Mesendoderm (in vitro differentiated cells): ENCODE measurements around the gene BCAP31.

Experiments used
- DNase-seq: peaks from one replicate; pipeline ENCODE4 v3.0.0; 2013
- H2AK5ac ChIP-seq: 2 replicates; pipeline ENCODE4 v1.6.1; 2013; ENCODE audit warnings: low read length, inconsistent platforms
- H2BK120ac ChIP-seq: 2 replicates; pipeline ENCODE4 v1.6.1; 2013; ENCODE audit warnings: low read depth, mild to moderate bottlenecking, low read length, moderate library complexity, mixed read lengths
- H2BK15ac ChIP-seq: replicated peaks from 2 replicates; pipeline ENCODE4 v1.6.1; 2013; ENCODE audit warnings: low read depth, mild to moderate bottlenecking, moderate library complexity
- H2BK5ac ChIP-seq: 2 replicates; pipeline ENCODE4 v1.6.1; 2013; ENCODE audit warnings: low read length, inconsistent platforms
- H3K18ac ChIP-seq: 2 replicates; pipeline ENCODE4 v1.6.1; 2013; ENCODE audit warnings: mild to moderate bottlenecking, low read length, mixed read lengths
- H3K23ac ChIP-seq: one replicate; pipeline ENCODE4 v1.6.1; 2013; ENCODE audit warnings: low read length
- H3K27ac ChIP-seq: 2 replicates; pipeline ENCODE4 v1.5.1; 2013; ENCODE audit warnings: low read depth, mild to moderate bottlenecking, inconsistent platforms, low read length, moderate library complexity
- H3K27me3 ChIP-seq: 2 replicates; pipeline ENCODE4 v1.6.1; 2013; ENCODE audit warnings: low read length, control low read depth, mild to moderate bottlenecking, inconsistent platforms; ENCODE audit not compliant: insufficient read depth, poor library complexity
- H3K36me3 ChIP-seq: 2 replicates; pipeline ENCODE4 v1.6.1; 2013; ENCODE audit warnings: low read length, inconsistent platforms; ENCODE audit not compliant: control insufficient read depth, insufficient read depth
- H3K4ac ChIP-seq: one replicate; pipeline ENCODE4 v1.6.1; 2013; ENCODE audit warnings: low read depth, mild to moderate bottlenecking, low read length, moderate library complexity
- H3K4me1 ChIP-seq: 2 replicates; pipeline ENCODE4 v1.6.1; 2013; ENCODE audit warnings: low read depth, low read length, inconsistent platforms; ENCODE audit not compliant: control insufficient read depth
- H3K4me2 ChIP-seq: 2 replicates; pipeline ENCODE4 v1.6.1; 2013; ENCODE audit warnings: low read length
- H3K4me3 ChIP-seq: 2 replicates; pipeline ENCODE4 v1.5.1; 2013; ENCODE audit warnings: mild to moderate bottlenecking, low read length
- H3K56ac ChIP-seq: one replicate; pipeline ENCODE4 v1.6.1; 2013; ENCODE audit warnings: low read length
- H3K79me1 ChIP-seq: 2 replicates; pipeline ENCODE4 v1.6.1; 2013; ENCODE audit warnings: low read length, inconsistent platforms
- H3K79me2 ChIP-seq: 2 replicates; pipeline ENCODE4 v1.6.1; 2013; ENCODE audit warnings: mild to moderate bottlenecking, low read length; ENCODE audit not compliant: control insufficient read depth, insufficient read depth
- H3K9ac ChIP-seq: 2 replicates; pipeline ENCODE4 v1.6.1; 2013; ENCODE audit warnings: low read length, inconsistent platforms
- H4K5ac ChIP-seq: one replicate; pipeline ENCODE4 v1.6.1; 2013; ENCODE audit warnings: low read length
- H4K8ac ChIP-seq: one replicate; pipeline ENCODE4 v1.6.1; 2013; ENCODE audit warnings: low read depth, mild to moderate bottlenecking, control low read depth, low read length, moderate library complexity
- WGBS: extraction: QIAGEN DNeasy Blood & Tissue Kit; methylation state at CpG from one replicate; pipeline ENCODE4 v1.1.7; 2013; ENCODE audit warnings: low lambda C conversion rate, missing lambda C conversion rate; ENCODE audit not compliant: insufficient coverage; ENCODE audit errors: extremely low coverage; 5-methylcytosine and 5-hydroxymethylcytosine counted together

The BCAP31 gene

DNA sequence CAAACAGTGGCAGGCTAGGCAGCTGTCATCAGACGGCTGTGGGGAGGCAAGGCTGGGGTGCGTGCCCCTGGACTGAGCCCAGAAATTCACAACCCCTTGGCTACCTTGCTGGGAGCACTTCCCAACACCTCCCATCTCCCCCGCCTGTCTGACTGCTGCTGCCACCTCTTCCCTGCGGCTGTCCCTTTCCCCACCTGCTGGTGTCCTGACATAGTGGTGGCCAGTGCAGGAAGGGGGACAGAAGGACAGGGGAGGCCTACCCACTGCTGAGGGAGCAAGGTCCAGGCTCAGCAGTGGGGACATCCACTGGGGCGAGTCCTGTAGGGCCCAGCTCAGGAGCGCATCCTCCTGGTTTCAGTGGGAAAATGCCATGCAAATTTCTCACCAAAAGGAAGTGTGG is 3.9 kb upstream of the BCAP31 start:
- H3K4me2 ChIP-seq, result no peak overlapping the region

GRCh38 chrX:153727123-153727931 is 3.1 kb upstream of the BCAP31 start:
- H3K36me3 ChIP-seq, result no peaks in the 10 kb centered on the region
- H3K9ac ChIP-seq, result peak overlapping the region; percentile 62
- H3K79me2 ChIP-seq, result peaks cover 25% of the 10 kb centered on the region
- no peaks in the 10 kb centered on the region for H3K27me3 ChIP-seq
- no peak overlapping the region for H2BK15ac ChIP-seq
- H3K4ac ChIP-seq, result no peak overlapping the region
- no peak overlapping the region for H4K8ac ChIP-seq
- WGBS, result no CpG with 5 or more reads among the region's 23 CpGs
- peak overlapping the region; percentile 60 for H3K18ac ChIP-seq
- H3K56ac ChIP-seq, result peak overlapping the region; percentile 80
- peak overlapping the region; percentile 11 for H3K4me2 ChIP-seq
- peak overlapping the region; percentile 43 for H2AK5ac ChIP-seq
- no peak overlapping the region for H2BK120ac ChIP-seq
- H3K4me1 ChIP-seq, result peaks cover 3% of the 10 kb centered on the region
- peak overlapping the region; percentile 89 for H3K27ac ChIP-seq
- no peak overlapping the region for H3K4me3 ChIP-seq
- H2BK5ac ChIP-seq, result peak overlapping the region; percentile 52
- no peaks in the 10 kb centered on the region for H3K79me1 ChIP-seq
- peak; percentile 24 for DNase-seq
- no peak overlapping the region for H3K23ac ChIP-seq
- H4K5ac ChIP-seq, result no peak overlapping the region

More for the DNA sequence above, 3.9 kb upstream of the BCAP31 start:
- Histone ChIP-seq H3K4me1 (peaks cover 3% of the 10 kb centered on the region), H3K9ac (no peak overlapping the region), H4K8ac (no peak overlapping the region), H2AK5ac (no peak overlapping the region), H2BK120ac (no peak overlapping the region), H3K36me3 (no peaks in the 10 kb centered on the region), H2BK15ac (no peak overlapping the region), H3K27ac (no peak overlapping the region), H4K5ac (no peak overlapping the region), H3K79me2 (peaks cover 17% of the 10 kb centered on the region), H2BK5ac (no peak overlapping the region), H3K79me1 (no peaks in the 10 kb centered on the region), H3K56ac (peak overlapping the region; percentile 65), H3K4ac (no peak overlapping the region), H3K23ac (no peak overlapping the region), H3K18ac (no peak overlapping the region), H3K27me3 (no peaks in the 10 kb centered on the region), H3K4me3 (no peak overlapping the region)
- no CpG with 5 or more reads among the region's 6 CpGs for WGBS
- DNase-seq, result no peak

GRCh38 chrX:153726286-153727122 is 2.3 kb upstream of the BCAP31 start:
- Histone ChIP-seq H2BK5ac (peak overlapping the region; percentile 96), H2BK15ac (no peak overlapping the region), H3K9ac (peak overlapping the region; percentile 72), H3K27me3 (no peaks in the 10 kb centered on the region), H4K5ac (no peak overlapping the region), H3K4ac (peak overlapping the region; percentile 83), H2BK120ac (peak overlapping the region; percentile 86), H3K79me2 (peaks cover 30% of the 10 kb centered on the region), H3K4me3 (no peak overlapping the region), H3K4me2 (peak overlapping the region; percentile 29), H3K27ac (peak overlapping the region; percentile 98), H3K36me3 (no peaks in the 10 kb centered on the region), H3K79me1 (no peaks in the 10 kb centered on the region), H3K56ac (peak overlapping the region; percentile 88), H4K8ac (no peak overlapping the region), H2AK5ac (no peak overlapping the region), H3K4me1 (peaks cover 3% of the 10 kb centered on the region), H3K23ac (no peak overlapping the region), H3K18ac (peak overlapping the region; percentile 69)
- peak; percentile 96 for DNase-seq
- no CpG with 5 or more reads among the region's 35 CpGs for WGBS

DNA sequence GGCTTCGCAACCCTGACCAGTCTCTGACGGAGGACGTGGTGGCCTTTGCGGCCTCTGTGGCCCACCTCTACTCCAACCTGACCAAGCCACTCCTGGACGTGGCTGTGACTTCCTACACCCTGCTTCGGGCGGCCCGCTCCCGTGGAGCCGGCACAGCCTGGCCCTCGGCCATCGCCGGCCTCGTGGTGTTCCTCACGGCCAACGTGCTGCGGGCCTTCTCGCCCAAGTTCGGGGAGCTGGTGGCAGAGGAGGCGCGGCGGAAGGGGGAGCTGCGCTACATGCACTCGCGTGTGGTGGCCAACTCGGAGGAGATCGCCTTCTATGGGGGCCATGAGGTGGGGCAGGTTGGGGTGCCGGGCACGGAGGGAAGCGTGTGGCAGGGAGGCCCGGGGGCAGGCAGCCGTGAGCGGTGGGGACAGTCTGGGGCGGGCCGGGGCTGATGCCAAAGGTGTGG is 1.7 kb upstream of the BCAP31 start:
- Histone ChIP-seq H3K79me2 (peaks cover 30% of the 10 kb centered on the region), H3K36me3 (no peaks in the 10 kb centered on the region), H3K4ac (peak overlapping the region; percentile 83), H3K4me1 (peaks cover 3% of the 10 kb centered on the region), H3K9ac (peak overlapping the region; percentile 72), H3K79me1 (no peaks in the 10 kb centered on the region), H3K4me2 (no peak overlapping the region), H3K18ac (peak overlapping the region; percentile 69), H2BK5ac (peak overlapping the region; percentile 96), H4K8ac (no peak overlapping the region), H3K23ac (no peak overlapping the region), H2AK5ac (no peak overlapping the region), H3K27ac (peak overlapping the region; percentile 98), H3K4me3 (no peak overlapping the region), H2BK120ac (peak overlapping the region; percentile 86), H3K56ac (peak overlapping the region; percentile 88), H4K5ac (no peak overlapping the region), H2BK15ac (no peak overlapping the region), H3K27me3 (no peaks in the 10 kb centered on the region)
- no peak for DNase-seq
- no CpG with 5 or more reads among the region's 35 CpGs for WGBS

DNA sequence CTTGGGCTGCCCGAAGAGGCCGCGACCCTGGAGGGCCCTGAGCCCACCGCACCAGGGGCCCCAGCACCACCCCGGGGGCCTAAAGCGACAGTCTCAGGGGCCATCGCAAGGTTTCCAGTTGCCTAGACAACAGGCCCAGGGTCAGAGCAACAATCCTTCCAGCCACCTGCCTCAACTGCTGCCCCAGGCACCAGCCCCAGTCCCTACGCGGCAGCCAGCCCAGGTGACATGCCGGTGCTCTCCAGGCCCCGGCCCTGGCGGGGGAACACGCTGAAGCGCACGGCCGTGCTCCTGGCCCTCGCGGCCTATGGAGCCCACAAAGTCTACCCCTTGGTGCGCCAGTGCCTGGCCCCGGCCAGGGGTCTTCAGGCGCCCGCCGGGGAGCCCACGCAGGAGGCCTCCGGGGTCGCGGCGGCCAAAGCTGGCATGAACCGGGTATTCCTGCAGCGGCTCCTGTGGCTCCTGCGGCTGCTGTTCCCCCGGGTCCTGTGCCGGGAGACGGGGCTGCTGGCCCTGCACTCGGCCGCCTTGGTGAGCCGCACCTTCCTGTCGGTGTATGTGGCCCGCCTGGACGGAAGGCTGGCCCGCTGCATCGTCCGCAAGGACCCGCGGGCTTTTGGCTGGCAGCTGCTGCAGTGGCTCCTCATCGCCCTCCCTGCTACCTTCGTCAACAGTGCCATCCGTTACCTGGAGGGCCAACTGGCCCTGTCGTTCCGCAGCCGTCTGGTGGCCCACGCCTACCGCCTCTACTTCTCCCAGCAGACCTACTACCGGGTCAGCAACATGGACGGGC is 1.0 kb upstream of the BCAP31 start:
- Histone ChIP-seq H3K79me1 (no peaks in the 10 kb centered on the region), H4K5ac (no peak overlapping the region), H3K18ac (peak overlapping the region; percentile 81), H3K36me3 (no peaks in the 10 kb centered on the region), H3K79me2 (peaks cover 30% of the 10 kb centered on the region), H3K4me1 (peaks cover 3% of the 10 kb centered on the region), H2BK5ac (peak overlapping the region; percentile 96), H2BK120ac (no peak overlapping the region), H3K23ac (no peak overlapping the region), H3K9ac (peak overlapping the region; percentile 72), H3K4me3 (no peak overlapping the region), H3K56ac (peak overlapping the region; percentile 88), H2BK15ac (no peak overlapping the region), H2AK5ac (no peak overlapping the region), H3K4ac (peak overlapping the region; percentile 98), H3K27me3 (no peaks in the 10 kb centered on the region), H3K27ac (peak overlapping the region; percentile 98), H3K4me2 (peak overlapping the region; percentile 31), H4K8ac (no peak overlapping the region)
- DNase-seq, result peak; percentile 51
- no CpG with 5 or more reads among the region's 55 CpGs for WGBS
